HK-2 (cell line): Measurements from ENCODE around the gene PAX8.
A peak's percentile ranks its signal among the peaks of the same experiment; 100 is the strongest.

Experiments
- DNase-seq: peaks from one replicate; pipeline ENCODE4 v3.0.0-alpha.2; 2018; ENCODE audit not compliant: unreplicated experiment

The PAX8 gene

DNA sequence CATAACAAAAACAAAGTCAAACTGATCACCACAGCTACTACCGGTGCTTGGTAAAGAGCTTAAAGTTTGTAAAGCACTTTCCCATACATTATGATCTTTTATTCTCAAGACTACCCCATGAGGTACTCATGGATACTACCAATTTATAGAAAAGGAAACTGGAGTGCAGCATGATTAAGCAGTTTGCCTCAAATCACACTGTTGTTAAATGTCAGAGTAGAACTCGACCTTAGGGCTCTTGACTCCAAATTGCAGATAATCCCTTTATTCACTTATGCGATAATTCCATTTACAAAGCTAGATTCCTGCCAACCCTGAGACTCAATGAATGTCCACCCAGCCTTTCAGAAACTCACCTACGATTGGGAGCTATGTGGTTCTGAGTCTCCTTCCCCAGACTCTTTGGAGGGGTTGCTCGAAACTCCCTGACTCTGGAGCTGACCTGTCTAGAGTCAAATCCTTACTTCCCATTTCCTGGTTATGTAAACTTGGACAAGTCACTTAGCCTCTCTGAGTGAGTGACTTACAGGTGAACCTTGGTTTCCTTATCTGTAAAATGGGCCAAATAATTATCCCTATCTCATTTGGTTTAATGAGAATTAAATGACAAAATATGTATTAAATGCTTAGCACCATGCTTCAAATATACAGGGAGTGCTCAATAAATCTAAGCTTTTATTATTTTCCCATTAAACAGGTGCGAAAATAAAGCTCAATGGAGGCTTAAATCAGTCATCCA is 57.6 kb downstream of the PAX8 start:
- DNase-seq, result no peak

DNA sequence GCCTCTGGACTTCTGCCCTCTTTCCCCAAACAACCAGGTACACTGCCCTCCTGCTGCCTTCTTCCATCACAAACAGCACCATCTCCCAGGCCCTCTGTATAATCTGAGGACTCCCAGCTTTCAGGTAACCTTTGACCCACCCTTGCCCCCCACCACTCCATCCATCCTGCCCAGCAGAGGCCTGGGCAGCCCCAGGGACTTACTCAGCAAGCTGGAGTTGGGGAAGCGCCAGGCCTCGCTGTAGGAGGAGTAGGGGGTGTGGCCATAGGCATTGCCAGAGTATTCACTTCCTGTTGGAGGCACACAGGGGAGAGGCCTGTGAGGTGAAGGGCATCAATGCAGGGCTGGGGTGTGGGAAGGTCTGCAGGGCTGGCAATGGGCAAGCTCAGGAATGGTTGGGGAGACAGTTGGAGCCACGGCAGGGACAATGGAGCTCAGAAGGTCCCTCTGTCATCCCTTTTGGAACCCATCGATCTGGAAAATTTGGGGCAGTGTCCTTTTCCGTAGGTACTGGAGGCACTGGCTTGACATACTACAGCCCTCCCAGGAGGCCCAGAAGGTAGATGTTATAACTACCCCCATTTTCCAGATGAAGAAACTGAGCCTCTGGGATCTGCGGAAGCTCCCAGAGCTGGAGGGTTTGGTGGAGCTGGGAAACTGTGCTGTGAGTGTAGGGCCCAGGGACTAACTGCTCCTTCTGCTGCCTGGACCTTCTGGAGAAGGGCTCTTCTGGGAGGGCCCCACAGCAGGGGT is 58.7 kb downstream of the PAX8 start:
- peak; percentile 74 for DNase-seq

GRCh38 chr2:113219525-113219888 is 59.2 kb downstream of the PAX8 start:
- DNase-seq, result no peak

- no peak for DNase-seq
Observed at GRCh38 chr2:113219092-113219441, 59.7 kb downstream of the PAX8 start.

DNA sequence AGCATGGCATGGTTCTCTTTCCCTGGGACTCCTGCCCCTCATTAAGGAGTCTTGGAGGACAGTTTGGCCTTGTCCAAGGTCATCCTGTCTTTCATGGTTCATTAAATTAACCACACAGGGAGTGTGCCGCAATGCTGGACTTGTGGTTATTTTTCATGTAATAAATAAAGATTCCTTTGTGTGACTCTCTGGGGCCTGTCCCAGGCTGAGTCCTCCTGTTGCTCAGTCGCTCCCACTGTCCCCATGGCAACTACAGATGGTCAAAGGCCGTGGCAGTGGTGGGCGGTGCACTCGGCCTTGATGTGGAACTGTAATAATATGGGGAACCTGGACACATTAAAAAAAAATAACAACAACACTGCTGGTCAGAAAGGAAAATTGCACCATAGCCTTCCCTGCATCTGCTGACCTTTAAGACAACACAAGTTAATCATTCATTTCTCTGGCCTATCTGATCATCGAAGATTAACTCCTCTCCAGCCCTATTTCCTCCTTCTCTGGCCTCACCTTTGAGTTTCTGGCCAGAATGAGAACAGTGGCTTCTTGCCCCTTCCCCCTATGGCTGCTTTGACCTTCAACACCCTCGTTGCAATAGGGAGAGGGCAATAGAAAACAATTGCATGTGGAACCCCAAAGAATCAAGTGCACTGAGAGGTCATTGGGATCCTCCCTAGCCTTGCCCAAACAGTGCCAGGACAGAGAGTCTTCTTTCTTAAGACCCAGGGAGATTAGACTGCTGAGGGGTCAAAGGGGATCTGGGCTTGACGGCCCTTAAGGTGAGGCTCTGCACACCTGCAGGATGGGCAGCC is 60.2 kb downstream of the PAX8 start:
- DNase-seq, result peak; percentile 67

GRCh38 chr2:113217455-113218282 is 61.1 kb downstream of the PAX8 start:
- DNase-seq, result peak; percentile 53

GRCh38 chr2:113216891-113217454 is 61.7 kb downstream of the PAX8 start:
- DNase-seq, result no peak

GRCh38 chr2:113216321-113216720 is 62.4 kb downstream of the PAX8 start:
- DNase-seq, result no peak

- DNase-seq, result no peak
Observed at GRCh38 chr2:113215056-113215455, 63.7 kb downstream of the PAX8 start.

DNA sequence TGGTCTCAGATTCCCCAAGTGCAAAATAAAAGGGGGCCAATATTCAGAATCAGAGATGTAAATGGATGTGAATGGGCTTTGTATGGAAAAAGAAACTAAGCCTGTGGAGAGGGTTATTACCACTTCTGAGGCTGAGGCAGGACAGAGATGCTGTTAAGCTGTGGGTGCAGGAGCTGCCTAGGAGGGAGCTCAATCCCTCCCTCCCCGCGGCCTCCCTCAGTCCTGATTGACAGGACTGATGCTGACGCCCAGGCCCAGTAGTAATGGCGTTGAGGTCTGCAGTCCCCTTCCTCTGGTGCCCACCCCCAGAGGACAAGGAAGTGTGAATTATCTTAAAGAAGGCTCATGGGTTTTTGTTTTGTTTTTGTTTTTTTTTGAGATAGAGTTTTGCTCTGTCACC is 64.6 kb downstream of the PAX8 start:
- no peak for DNase-seq

DNA sequence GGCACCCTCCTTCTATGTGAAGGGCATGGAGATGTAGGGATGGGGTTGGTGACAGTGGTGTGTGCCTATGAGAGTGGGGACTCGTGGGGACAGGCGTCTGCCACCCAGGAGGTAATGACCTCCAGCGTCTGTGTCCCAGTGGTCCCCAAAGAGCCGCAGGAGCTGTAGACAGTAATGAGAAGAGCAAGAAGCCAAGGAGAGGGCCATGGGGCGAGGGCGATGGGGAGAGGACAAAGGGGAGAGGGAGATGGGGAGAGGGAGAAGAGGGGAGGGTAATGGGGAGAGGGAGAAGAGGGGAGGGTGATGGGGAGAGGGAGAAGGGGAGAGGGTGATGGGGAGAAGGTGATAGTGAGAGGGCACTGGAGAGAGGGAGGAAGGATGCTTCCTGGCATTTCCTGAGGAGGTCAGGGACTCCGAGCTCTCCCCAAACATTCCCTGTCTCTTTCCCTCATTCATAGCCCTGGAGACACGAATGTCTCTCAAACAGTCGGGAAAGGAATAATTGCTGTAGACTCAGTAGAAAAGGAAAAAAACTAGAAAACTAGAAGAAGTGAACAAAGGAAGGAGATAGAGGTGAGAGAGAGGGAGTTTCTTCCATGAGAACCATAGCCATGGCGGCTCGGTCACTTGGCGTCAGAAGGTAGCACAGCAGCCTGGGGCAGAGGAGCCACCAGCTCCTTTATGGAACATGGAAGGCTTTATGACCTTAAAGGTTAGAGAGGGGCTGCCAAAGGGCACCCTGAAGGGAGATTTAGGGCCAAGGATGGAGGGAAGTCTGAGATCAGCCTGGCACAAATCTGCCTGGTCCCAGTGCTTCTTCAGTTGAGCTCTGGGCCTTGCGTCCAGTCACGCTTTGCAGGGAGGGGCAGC is 65.4 kb downstream of the PAX8 start:
- DNase-seq, result no peak

DNA sequence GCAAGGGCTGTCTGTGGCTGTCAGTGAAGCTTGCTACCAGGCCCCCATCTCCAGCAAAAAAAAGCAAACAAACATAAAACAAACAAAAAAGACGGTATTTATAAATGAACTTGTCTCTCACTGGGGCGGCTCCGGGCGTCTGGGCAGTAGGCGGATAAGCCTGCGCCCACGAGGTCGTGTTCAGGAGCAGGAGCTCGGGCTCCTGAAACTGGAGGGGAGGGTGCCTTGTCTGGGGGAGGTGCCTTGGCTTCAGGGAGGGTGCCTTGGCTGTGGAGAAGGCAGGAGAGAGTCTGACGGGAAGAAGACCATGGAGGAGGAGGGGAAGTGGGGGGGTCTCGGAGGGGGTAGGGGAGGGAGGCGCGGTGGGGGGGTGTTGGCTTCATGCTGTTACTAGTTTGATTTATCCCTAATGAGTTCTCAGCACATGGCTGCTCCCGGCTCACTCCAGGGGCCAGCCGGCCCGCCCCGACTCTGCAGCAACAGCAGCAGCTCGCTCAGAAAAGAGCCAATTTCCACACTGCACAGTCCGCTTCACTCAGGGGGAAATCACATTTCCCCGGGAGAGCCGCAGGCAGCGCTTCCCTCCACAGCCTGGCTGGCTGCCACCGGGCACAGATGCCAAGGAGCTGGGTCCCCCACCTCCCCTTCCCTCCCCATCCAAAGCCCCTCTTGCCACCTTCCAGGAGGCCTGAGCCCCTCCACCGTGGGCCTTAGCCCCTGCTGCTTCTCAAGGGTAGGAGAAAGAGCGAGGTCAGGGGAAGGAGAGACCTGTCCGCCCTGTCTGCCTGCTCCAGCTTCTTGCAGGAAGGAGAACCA is 66.3 kb downstream of the PAX8 start:
- DNase-seq, result no peak

DNA sequence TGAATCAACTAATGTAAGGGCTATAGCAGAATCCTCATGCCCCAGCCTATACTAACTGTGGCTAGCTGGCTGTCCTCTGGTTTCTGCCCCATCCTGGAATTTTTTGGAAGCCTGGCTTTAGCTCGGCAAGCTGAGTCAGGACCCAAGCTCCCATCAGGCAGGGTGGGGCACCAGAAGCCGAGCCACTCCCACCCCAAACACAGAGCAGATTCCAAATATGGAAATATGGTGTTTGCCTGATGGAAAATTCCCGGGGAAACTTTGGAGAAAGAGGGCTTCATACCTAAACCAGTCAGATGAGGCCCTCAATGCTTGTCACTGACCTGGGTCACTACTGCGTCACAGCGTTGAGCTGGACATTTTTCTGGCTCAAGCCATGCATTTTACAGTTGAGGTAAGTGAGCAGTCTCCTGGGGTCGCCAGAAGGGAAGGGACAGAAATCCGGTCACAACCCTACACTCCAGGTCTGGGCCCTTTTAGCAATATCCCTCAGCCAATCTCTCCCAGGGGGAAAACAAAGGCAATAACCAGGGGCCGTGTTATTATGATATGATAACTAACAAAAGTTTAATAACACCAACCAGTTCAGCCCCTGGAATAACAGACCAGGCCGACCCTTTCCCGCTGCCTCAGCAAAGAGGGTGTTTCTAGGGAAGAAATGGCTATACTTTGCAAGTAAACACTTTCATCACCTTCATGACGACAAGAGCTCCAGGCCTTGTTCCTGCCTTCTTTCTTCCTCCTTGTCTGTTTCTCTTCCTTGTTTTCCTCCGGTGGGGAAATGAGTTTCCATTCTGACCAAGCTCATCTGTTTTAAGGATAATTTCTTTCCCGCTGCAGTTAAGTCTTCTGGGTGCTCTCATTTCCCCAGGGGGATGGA is 67.3 kb downstream of the PAX8 start:
- no peak for DNase-seq

DNA sequence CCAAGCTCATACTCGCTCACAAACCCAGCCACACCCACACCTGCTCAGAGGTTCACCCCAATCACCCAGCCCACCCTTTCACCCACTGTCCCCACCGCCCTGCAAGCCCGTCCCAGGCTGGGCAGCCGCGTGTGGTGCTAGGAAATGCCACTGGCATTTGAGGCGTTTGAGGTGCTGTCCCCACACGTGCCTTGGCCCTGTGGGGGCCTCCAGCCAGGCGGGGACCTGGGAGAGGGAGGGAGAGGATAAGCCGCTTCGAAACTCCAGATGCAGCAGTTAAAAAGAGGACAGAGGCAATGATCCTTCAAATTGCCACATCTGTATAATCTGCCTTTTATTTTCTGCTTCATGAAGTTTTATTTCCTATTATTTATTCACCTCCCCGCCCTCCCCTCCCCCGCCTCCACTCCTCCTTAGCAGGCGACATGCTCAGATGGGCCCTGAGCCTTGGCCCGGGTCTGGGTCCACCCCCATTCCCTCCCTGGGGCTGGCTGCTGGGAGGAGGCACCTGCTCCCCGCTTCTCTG is 69.0 kb downstream of the PAX8 start:
- no peak for DNase-seq

DNA sequence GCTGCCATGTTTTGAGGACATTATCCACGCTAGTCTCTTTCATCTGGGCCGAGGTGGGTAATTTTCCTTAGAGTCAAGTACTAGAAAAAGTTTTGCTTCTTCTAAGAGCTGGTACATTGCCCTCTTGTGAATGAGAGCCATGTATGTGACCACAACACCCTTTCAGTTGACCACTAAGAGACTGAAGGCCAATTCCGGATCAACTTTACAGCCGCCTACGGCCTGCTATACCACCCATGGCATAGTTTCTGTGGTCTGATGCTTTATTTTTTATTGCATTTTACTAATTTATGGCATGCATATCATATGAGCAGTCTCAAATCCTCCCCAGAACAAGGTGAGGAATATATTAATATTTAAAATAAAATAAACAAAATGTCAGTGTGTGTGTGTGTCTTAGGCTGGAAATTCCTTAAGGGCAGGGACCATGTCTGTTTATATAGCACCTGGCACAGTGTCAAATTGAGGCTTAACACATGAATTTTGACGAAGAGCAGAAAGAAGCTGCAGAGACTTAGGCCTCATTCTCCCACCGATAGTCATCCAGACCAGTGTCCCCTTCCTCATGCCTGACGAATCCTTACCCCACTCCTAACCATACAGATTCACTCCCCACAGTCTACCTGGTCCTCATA is 69.6 kb downstream of the PAX8 start:
- no peak for DNase-seq

GRCh38 chr2:113208396-113208795 is 70.3 kb downstream of the PAX8 start:
- DNase-seq, result no peak

GRCh38 chr2:113207021-113207420 is 71.7 kb downstream of the PAX8 start:
- no peak for DNase-seq

DNA sequence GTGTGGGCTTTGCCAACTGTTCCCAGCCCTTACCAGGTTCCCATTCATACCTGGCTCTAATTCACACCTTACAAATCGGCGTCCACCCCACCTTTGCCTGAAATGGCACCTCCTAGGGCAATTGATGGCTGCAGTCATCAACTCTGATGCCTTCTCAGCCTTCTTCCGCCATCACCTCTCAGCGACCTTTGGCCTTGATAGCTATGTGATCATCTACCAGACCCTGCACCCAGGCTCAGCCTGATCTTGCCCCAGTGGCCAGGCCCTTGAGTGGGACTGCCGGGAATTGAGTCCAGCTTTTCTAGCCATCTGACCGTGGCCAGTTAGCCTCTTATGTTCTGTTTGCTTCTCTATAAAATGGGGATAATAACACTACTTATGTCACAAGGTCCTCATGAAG is 72.5 kb downstream of the PAX8 start:
- no peak for DNase-seq
